Upper lobe of left lung (tissue), 6 donors: ENCODE measurements around the gene COL15A1. TPM values are rescaled to one million over a fixed set of nuclear protein-coding genes. Genes with fewer than 3 reads are reported as not detected.

Source experiments
- ATAC-seq, 2 donors: fragments of 200-7000 bp; cut with Tn5 transposase; one replicate each; pipeline ENCODE4 v1.9.1; 2022; ENCODE audit warnings: mild to moderate bottlenecking in 2 of 2, moderate library complexity in 2 of 2; ENCODE audit not compliant: low FRiP score in 2 of 2
- DNase-seq, 2 donors: peaks; one replicate each; pipeline ENCODE4 v3.0.0-alpha.2; 2019 to 2020
- H3K27ac ChIP-seq, 4 donors: fragments of 200-600 bp; sonication (generic); one replicate each; pipeline ENCODE4 v1.5.1; 2016 to 2019
- H3K27me3 ChIP-seq, 4 donors: fragments of 200-600 bp; sonication (generic); one replicate each; pipeline ENCODE4 v1.5.1; 2017 to 2019
- H3K36me3 ChIP-seq, 4 donors: fragments of 200-600 bp; sonication (generic); one replicate each; pipeline ENCODE4 v1.5.1; 2016 to 2019
- H3K4me1 ChIP-seq, 4 donors: fragments of 200-600 bp; sonication (generic); one replicate each; pipeline ENCODE4 v1.5.1; 2018 to 2019
- H3K4me3 ChIP-seq, 4 donors: fragments of 200-600 bp; sonication (generic); one replicate each; pipeline ENCODE4 v1.5.1; 2017 to 2019; ENCODE audit warnings: mild to moderate bottlenecking in 2 of 4, moderate library complexity in 1 of 4
- H3K9me3 ChIP-seq, 4 donors: fragments of 200-600 bp; sonication (generic); one replicate each; pipeline ENCODE4 v1.5.1; 2018 to 2019
- CTCF ChIP-seq, 6 experiments: fragments of 450-650 bp in 4 of 6; fragments of 200-600 bp in 2 of 6; sonication (generic) in 2 of 6; IDR thresholded peaks; one replicate each; pipeline ENCODE4 v1.5.1; 2016 to 2019; ENCODE audit warnings: antibody characterized with exemption in 6 of 6
- EP300 ChIP-seq, 4 donors: sonication (generic); formaldehyde crosslinking; IDR thresholded peaks; one replicate each; pipeline ENCODE4 v1.5.1; 2017; ENCODE audit warnings: antibody characterized with exemption in 4 of 4, control low read depth in 2 of 4
- POLR2A ChIP-seq, 4 donors: fragments of 450-650 bp; IDR thresholded peaks; one replicate each; pipeline ENCODE4 v1.5.1; 2016 to 2017; ENCODE audit warnings: antibody characterized with exemption in 4 of 4, mild to moderate bottlenecking in 2 of 4
- POLR2AphosphoS5 ChIP-seq, 2 donors: sonication (generic); formaldehyde crosslinking; IDR thresholded peaks; one replicate each; pipeline ENCODE4 v1.5.1; 2017; ENCODE audit warnings: antibody characterized with exemption in 2 of 2
- WGBS, 2 donors: methylation state at CpG; one replicate each; pipeline ENCODE4 v1.1.5; 2017 to 2018; 5-methylcytosine and 5-hydroxymethylcytosine counted together
- total RNA-seq, 6 donors: library from RNA; depleted of rRNA in 4 of 6; stranded (reverse); fragments of >200 nt in 4 of 6; gene quantifications; one replicate each; pipeline versions ENCODE4 v1.1.0 to v1.2.1, GENCODE V29; 2016 to 2021
- donor health status: DM: no; HTN: no; CAD: no; lungs with moderate emphysema.
- donor health status: DM: no; HTN: yes; CAD: no; lungs with severe emphysema.

The COL15A1 gene
- total RNA-seq, 6 donors from 2014 or later, result 1.0 to 17.9 (median 2.7) TPM

- DNase-seq, result no peak
- 81 to 89% methylated on average over 8 to 10 of the region's 10 CpGs for WGBS, 2 donors
- no peak for TF ChIP-seq POLR2AphosphoS5 (IDR thresholded peaks at IDR 0.05)
- no peak for TF ChIP-seq POLR2A (IDR thresholded peaks at IDR 0.05)
- TF ChIP-seq EP300 (IDR thresholded peaks at IDR 0.05), result no peak
- TF ChIP-seq CTCF (IDR thresholded peaks at IDR 0.05), result no peak
- no peak for ATAC-seq
- Histone ChIP-seq H3K4me1 (peaks cover 0 to 12% (median 7%) of the 10 kb centered on the region in 4 donors), H3K27me3 (no peaks in the 10 kb centered on the region), H3K4me3 (no peak overlapping the region), H3K27ac (no peak overlapping the region), H3K9me3 (no peaks in the 10 kb centered on the region), H3K36me3 (no peaks in the 10 kb centered on the region)
These were observed 109.4 kb downstream of the COL15A1 start for GRCh38 chr9:99052815-99053715.

DNA sequence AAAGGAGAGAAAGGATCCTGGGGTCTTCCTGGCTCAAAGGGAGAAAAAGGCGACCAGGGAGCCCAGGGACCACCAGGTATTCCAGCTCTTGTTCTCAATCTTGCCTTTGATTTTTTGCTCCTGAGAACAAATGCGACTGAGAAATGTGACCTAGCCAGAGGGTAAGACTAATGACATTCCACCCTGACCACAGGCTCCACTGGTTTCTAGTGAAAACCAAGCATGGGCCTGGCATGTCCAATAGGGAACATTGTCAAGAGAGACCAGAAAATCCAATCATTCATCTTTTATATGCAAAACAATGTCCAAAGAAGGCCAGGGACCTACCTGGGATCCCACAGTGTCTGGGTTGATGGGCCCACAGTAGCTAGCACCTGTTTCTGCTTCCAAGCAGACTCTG is 110.9 kb downstream of the COL15A1 start:
- DNase-seq (no peak), ATAC-seq (no peak)
- H3K27ac ChIP-seq, result no peak overlapping the region
- H3K4me1 ChIP-seq, result peaks cover 0 to 23% (median 12%) of the 10 kb centered on the region in 4 donors
- TF ChIP-seq POLR2AphosphoS5 (IDR thresholded peaks at IDR 0.05) (no peak), CTCF (IDR thresholded peaks at IDR 0.05) (no peak), EP300 (IDR thresholded peaks at IDR 0.05) (no peak), POLR2A (IDR thresholded peaks at IDR 0.05) (no peak)
- no peaks in the 10 kb centered on the region for H3K27me3 ChIP-seq
- no peaks in the 10 kb centered on the region for H3K9me3 ChIP-seq
- no peaks in the 10 kb centered on the region for H3K36me3 ChIP-seq
- WGBS, 2 donors, result 97 to 100% methylated on average over 2 of the region's 2 CpGs
- H3K4me3 ChIP-seq, result no peak overlapping the region

GRCh38 chr9:99055384-99055783 is 111.7 kb downstream of the COL15A1 start:
- no peak for ATAC-seq
- no peaks in the 10 kb centered on the region for H3K36me3 ChIP-seq
- no peak overlapping the region for H3K27ac ChIP-seq
- no peaks in the 10 kb centered on the region for H3K9me3 ChIP-seq
- WGBS, 2 donors, result 91 to 100% methylated on average over 1 of the region's 1 CpG
- TF ChIP-seq POLR2AphosphoS5 (IDR thresholded peaks at IDR 0.05) (no peak), EP300 (IDR thresholded peaks at IDR 0.05) (no peak), CTCF (IDR thresholded peaks at IDR 0.05) (no peak), POLR2A (IDR thresholded peaks at IDR 0.05) (no peak)
- no peak overlapping the region for H3K4me3 ChIP-seq
- no peaks in the 10 kb centered on the region for H3K27me3 ChIP-seq
- peaks cover 0 to 23% (median 13%) of the 10 kb centered on the region in 4 donors for H3K4me1 ChIP-seq
- DNase-seq, result no peak

DNA sequence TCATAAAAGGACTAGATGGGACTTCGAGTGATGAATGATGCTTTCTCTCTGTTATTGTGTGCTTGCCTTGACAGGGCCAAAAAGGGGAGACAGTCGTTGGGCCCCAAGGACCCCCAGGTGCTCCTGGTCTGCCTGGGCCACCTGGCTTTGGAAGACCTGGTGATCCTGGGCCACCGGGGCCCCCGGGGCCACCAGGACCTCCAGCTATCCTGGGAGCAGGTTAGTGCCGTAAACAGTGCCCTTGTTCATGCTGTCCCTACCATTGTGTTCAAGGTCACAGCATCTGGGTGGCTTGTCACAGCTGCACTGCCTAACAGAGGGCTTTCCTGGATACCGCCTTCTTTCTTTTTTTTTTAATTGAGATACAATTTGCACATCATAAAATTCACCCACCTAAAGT is 112.5 kb downstream of the COL15A1 start:
- DNase-seq, result peak in 1 of 2 donors; percentile 56
- H3K9me3 ChIP-seq, result no peaks in the 10 kb centered on the region
- WGBS, 2 donors, result 94 to 95% methylated on average over 6 of the region's 6 CpGs
- no peak for ATAC-seq
- no peak overlapping the region for H3K4me3 ChIP-seq
- no peaks in the 10 kb centered on the region for H3K36me3 ChIP-seq
- H3K27ac ChIP-seq, result no peak overlapping the region
- TF ChIP-seq CTCF (IDR thresholded peaks at IDR 0.05) (no peak), POLR2AphosphoS5 (IDR thresholded peaks at IDR 0.05) (no peak), EP300 (IDR thresholded peaks at IDR 0.05) (no peak), POLR2A (IDR thresholded peaks at IDR 0.05) (no peak)
- no peaks in the 10 kb centered on the region for H3K27me3 ChIP-seq
- peaks cover 0 to 23% (median 14%) of the 10 kb centered on the region in 4 donors for H3K4me1 ChIP-seq
